ENCODE results near the gene C19orf73.

DNA sequence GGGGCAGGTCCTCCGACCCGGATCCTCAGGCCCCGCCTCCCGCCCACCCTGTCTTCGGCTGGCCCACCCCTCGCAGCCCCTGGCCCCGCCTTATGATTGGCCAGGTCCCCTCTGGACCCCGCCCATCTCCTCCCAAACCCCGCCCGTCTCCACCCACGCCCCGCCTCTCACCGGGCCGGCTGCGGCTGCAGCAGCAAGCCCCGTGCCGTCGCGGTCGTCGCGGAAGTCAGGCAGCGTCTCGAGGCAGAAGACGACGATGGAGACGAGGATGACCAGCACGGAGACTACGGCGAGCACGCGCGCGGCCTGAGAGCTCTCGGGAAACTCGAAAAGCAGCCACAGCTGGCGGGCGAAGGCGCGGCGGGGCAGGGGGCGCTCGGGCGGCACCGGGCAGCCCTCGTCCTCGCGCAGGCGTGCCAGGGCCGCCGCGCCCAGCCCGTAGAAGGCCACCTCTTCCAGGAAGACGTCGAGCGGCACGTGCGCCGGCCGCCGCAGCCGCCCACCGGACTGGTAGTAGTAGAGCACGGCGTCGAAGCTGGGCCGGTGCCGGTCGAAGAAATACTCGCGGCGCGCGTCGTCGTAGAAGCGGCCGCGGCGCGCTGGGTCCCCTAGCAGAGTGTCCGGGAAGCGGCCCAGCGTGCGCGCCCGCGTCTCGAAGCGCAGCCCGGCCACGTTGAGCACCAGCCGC, 46.9 kb downstream of the C19orf73 start:
- TF ChIP-seq, protein P1, sequence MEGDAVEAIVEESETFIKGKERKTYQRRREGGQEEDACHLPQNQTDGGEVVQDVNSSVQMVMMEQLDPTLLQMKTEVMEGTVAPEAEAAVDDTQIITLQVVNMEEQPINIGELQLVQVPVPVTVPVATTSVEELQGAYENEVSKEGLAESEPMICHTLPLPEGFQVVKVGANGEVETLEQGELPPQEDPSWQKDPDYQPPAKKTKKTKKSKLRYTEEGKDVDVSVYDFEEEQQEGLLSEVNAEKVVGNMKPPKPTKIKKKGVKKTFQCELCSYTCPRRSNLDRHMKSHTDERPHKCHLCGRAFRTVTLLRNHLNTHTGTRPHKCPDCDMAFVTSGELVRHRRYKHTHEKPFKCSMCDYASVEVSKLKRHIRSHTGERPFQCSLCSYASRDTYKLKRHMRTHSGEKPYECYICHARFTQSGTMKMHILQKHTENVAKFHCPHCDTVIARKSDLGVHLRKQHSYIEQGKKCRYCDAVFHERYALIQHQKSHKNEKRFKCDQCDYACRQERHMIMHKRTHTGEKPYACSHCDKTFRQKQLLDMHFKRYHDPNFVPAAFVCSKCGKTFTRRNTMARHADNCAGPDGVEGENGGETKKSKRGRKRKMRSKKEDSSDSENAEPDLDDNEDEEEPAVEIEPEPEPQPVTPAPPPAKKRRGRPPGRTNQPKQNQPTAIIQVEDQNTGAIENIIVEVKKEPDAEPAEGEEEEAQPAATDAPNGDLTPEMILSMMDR (IDR thresholded peaks at IDR 0.05): no peak
- no peak for TF ChIP-seq POLR2A (IDR thresholded peaks at IDR 0.05)

All from lower leg skin (tissue), 3 donors.